GM12892 (cell line): ENCODE data around the gene PCID2.

Experiments
- POLR2A ChIP-seq: IDR thresholded peaks from 2 replicates; pipeline ENCODE4 v1.6.1; 2011; ENCODE audit warnings: low read depth, low read length, control low read depth
- POLR2AphosphoS5 ChIP-seq: IDR thresholded peaks from 2 replicates; pipeline ENCODE4 v1.6.1; 2011; ENCODE audit warnings: low read depth, low read length, control low read depth

GRCh38 chr13:113161433-113161832 is 47.0 kb downstream of the PCID2 start:
- TF ChIP-seq POLR2A (no peak), POLR2AphosphoS5 (no peak)
